ENCODE data around the gene SSC5D.

GRCh38 chr19:55536366-55536765 lies 48.1 kb downstream of the SSC5D start:
- TF ChIP-seq POLR2A (IDR thresholded peaks at IDR 0.05; ENCODE audit: low read depth, low read length): no peak
- TF ChIP-seq POLR2AphosphoS5 (IDR thresholded peaks at IDR 0.05; ENCODE audit: low read depth, low read length): no peak
